Urinary bladder (tissue), 4 donors: ENCODE data around the gene FGD2. TPM values are rescaled to one million over a fixed set of nuclear protein-coding genes. Genes with fewer than 3 reads are reported as not detected.

ENCODE experiments used
- DNase-seq: peaks from one replicate; pipeline ENCODE4 v3.0.0-alpha.2; 2015; ENCODE audit errors: extremely low spot score
- H3K27ac ChIP-seq: one replicate; pipeline ENCODE4 v1.5.1; 2013; ENCODE audit warnings: low read depth, mild to moderate bottlenecking, moderate library complexity
- H3K36me3 ChIP-seq: one replicate; pipeline ENCODE4 v1.6.1; 2013; ENCODE audit warnings: mild to moderate bottlenecking, moderate library complexity; ENCODE audit not compliant: insufficient read depth
- H3K4me1 ChIP-seq: one replicate; pipeline ENCODE4 v1.6.1; 2013; ENCODE audit warnings: mild to moderate bottlenecking, moderate library complexity; ENCODE audit not compliant: insufficient read depth
- H3K4me3 ChIP-seq: one replicate; pipeline ENCODE4 v1.5.1; 2013; ENCODE audit warnings: low read depth, low read length
- WGBS: extraction: QIAGEN DNeasy Blood & Tissue Kit; methylation state at CpG from one replicate; pipeline ENCODE4 v1.1.7; 2013; 5-methylcytosine and 5-hydroxymethylcytosine counted together
- polyA plus RNA-seq: library from polyadenylated mRNA; stranded (reverse); fragments of 200-250 nt; gene quantifications from one replicate; pipeline ENCODE4 v1.2.3, GENCODE V29; 2013
- total RNA-seq: library from RNA; depleted of rRNA; stranded (reverse); fragments of >200 nt; gene quantifications from one replicate; pipeline ENCODE4 v1.2.3, GENCODE V29; 2014
- donor health status: healthy with polysubstance abuse.
- donor health status: healthy.

Gene FGD2
- total and polyA plus RNA-seq, 2 donors: 10.5 to 12.8 TPM

GRCh38 chr6:37025621-37026466 is 20.4 kb downstream of the FGD2 start:
- DNase-seq: no peak
- Histone ChIP-seq H3K4me3 (no peak overlapping the region), H3K4me1 (no peaks in the 10 kb centered on the region), H3K36me3 (no peaks in the 10 kb centered on the region), H3K27ac (no peak overlapping the region)
- WGBS: 88% methylated on average over 24 of the region's 24 CpGs

GRCh38 chr6:37027036-37027720 is 21.7 kb downstream of the FGD2 start:
- no peak for DNase-seq
- no peaks in the 10 kb centered on the region for H3K36me3 ChIP-seq
- H3K4me1 ChIP-seq: no peaks in the 10 kb centered on the region
- H3K4me3 ChIP-seq: no peak overlapping the region
- no peak overlapping the region for H3K27ac ChIP-seq
- WGBS: 85% methylated on average over 15 of the region's 15 CpGs

- Histone ChIP-seq H3K4me3 (no peak overlapping the region), H3K27ac (no peak overlapping the region), H3K4me1 (no peaks in the 10 kb centered on the region), H3K36me3 (no peaks in the 10 kb centered on the region)
- DNase-seq: no peak
- 92% methylated on average over 17 of the region's 17 CpGs for WGBS
Observed at GRCh38 chr6:37027811-37028469, 22.5 kb downstream of the FGD2 start.

GRCh38 chr6:37029249-37029971 is 24.0 kb downstream of the FGD2 start:
- Histone ChIP-seq H3K36me3 (no peaks in the 10 kb centered on the region), H3K27ac (no peak overlapping the region), H3K4me1 (no peaks in the 10 kb centered on the region), H3K4me3 (no peak overlapping the region)
- no peak for DNase-seq
- WGBS: 69% methylated on average over 4 of the region's 4 CpGs

GRCh38 chr6:37030599-37030998 is 25.1 kb downstream of the FGD2 start:
- DNase-seq: no peak
- Histone ChIP-seq H3K27ac (no peak overlapping the region), H3K36me3 (no peaks in the 10 kb centered on the region), H3K4me3 (no peak overlapping the region), H3K4me1 (no peaks in the 10 kb centered on the region)
- 92% methylated on average over 2 of the region's 2 CpGs for WGBS

GRCh38 chr6:37032239-37032638 is 26.8 kb downstream of the FGD2 start:
- DNase-seq: no peak
- Histone ChIP-seq H3K27ac (no peak overlapping the region), H3K36me3 (no peaks in the 10 kb centered on the region), H3K4me3 (no peak overlapping the region), H3K4me1 (no peaks in the 10 kb centered on the region)
- 83% methylated on average over 7 of the region's 7 CpGs for WGBS

- Histone ChIP-seq H3K4me1 (no peaks in the 10 kb centered on the region), H3K4me3 (no peak overlapping the region), H3K27ac (no peak overlapping the region), H3K36me3 (no peaks in the 10 kb centered on the region)
- no peak for DNase-seq
- WGBS: 85% methylated on average over 7 of the region's 7 CpGs
Observed at GRCh38 chr6:37033255-37033654, 27.8 kb downstream of the FGD2 start.

- WGBS: 79% methylated on average over 8 of the region's 8 CpGs
- Histone ChIP-seq H3K27ac (no peak overlapping the region), H3K4me1 (no peaks in the 10 kb centered on the region), H3K36me3 (no peaks in the 10 kb centered on the region), H3K4me3 (no peak overlapping the region)
- DNase-seq: no peak
Observed at GRCh38 chr6:37033819-37034795, 28.7 kb downstream of the FGD2 start.

- Histone ChIP-seq H3K27ac (no peak overlapping the region), H3K4me3 (no peak overlapping the region), H3K4me1 (no peaks in the 10 kb centered on the region), H3K36me3 (no peaks in the 10 kb centered on the region)
- 72% methylated on average over 12 of the region's 12 CpGs for WGBS
- DNase-seq: no peak
Observed at GRCh38 chr6:37036146-37036545, 30.7 kb downstream of the FGD2 start.

- WGBS: 58% methylated on average over 13 of the region's 13 CpGs
- Histone ChIP-seq H3K4me3 (no peak overlapping the region), H3K27ac (no peak overlapping the region), H3K4me1 (no peaks in the 10 kb centered on the region), H3K36me3 (no peaks in the 10 kb centered on the region)
- no peak for DNase-seq
Observed at GRCh38 chr6:37038292-37039198, 33.1 kb downstream of the FGD2 start.

- Histone ChIP-seq H3K36me3 (no peaks in the 10 kb centered on the region), H3K4me3 (no peak overlapping the region), H3K4me1 (no peaks in the 10 kb centered on the region), H3K27ac (no peak overlapping the region)
- no peak for DNase-seq
- WGBS: 94% methylated on average over 4 of the region's 4 CpGs
Observed at GRCh38 chr6:37039958-37040357, 34.5 kb downstream of the FGD2 start.

- Histone ChIP-seq H3K4me1 (no peaks in the 10 kb centered on the region), H3K27ac (no peak overlapping the region), H3K36me3 (no peaks in the 10 kb centered on the region), H3K4me3 (no peak overlapping the region)
- WGBS: 92% methylated on average over 6 of the region's 6 CpGs
- no peak for DNase-seq
Observed at GRCh38 chr6:37041521-37041920, 36.1 kb downstream of the FGD2 start.
